OCI-M1 (cell line): Measurements from ENCODE around the gene DMKN.

ENCODE experiments used
- DNase-seq: peaks from one replicate; lab custom pipeline; 2025; lab: John Stamatoyannopoulos, UW

The DMKN gene

DNA sequence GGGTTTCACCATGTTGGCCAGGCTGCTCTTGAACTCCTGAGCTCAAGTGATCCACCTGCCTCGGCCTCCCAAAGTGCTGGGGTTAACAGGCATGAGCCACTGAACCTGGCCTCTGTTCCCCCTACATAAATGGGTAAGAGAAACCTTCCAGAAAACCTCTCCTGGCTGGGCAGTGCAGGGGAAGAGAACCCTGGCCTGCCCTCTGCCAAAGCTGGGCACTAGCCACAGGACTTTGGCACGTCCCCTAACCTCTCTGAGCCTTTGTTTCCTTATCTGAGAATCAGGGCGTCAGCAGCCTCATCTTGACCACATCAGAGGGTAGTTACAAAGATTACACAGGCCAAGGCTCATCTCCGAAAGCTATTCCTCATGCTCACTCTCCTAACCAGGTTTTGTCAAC lies 12.4 kb upstream of the DMKN start:
- no peak for DNase-seq

DNA sequence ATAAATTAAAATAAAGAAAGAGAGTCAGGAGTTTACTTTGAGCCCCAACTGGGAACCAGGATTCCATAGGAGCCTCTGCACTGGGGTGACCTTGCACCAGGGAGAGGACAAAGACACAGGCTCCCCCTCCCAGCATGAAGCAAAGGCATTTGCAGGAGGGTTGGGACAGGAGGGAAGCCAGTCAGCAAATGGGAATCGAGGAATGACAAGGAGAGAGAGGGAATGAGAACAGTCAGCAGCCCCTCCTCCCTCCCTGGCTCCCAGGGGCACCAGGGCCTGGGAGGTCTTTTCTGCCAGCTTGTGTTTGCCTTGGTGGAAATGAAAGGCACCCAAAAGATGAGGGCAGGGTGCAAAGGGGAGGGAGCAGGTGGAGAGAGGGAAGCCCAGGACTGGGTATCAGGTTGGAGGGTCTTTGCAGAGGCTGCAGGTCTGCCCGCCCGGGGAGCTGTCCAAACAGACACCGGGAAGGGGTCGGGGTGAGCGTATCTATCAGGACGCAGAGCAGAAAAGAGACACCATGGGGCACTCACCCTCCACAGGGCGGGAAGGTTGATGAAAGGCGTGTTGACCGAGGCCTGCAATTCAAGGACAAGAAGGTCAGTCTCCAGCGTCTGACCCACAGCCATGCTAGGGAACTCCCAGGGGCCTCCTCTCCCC lies 10.9 kb upstream of the DMKN start:
- DNase-seq = no peak

DNA sequence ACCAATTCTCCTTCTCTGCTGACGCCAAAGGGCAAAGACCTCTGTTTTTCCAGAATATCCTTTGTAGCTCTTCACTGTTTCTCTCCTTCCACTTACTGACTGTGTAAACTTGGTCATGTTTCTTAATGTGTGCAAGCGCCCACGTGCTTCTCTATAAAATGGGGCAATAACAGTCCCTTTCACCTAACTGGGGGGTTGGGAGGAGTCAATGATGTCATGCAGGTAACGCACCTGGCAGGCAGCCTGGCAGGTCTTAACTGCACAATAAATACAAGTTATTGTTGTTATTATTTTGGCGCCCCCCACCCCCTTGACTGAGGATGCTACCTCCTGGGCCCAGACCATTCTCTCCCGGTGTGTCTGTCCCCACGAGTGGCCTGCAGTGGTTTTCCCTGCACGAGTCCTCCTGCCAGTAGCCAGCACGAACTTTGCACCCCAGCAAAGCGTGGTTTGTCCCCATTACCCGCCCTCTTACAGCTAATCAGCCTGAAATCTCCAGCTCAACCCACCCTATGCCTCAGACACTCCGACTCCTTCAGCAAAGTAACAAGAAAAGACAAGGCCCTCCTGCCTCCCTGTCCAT lies 9.4 kb upstream of the DMKN start:
- no peak for DNase-seq

DNA sequence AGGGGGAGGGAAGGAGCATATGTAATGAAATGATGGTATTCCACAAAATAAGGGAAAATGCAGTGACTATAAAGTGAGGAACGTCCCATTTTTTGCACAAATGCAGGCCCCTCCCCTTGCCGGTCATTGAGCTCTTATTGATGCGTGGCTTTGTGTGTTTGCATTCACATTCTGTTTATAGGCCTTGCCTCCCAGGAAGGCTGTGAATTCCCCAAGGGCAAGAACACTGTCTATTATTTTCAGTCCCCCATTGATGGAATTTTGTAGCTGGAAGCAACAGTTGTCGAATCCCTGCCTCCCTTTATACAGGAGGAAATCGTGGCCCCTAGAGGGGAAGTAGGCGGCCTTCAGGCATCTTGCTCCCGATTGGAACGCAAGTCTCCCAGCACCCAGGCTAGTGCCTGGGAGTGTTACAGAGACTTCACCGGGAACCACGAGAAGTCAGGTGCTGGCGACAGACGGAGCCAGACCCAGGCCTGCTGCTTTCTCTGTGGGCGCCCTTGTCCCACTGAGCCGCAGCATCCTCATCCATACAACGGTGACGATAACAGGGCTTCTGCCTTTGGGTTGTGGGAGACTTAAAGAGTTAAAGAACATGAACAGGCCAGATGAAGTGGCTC lies 7.8 kb upstream of the DMKN start:
- DNase-seq = no peak

DNA sequence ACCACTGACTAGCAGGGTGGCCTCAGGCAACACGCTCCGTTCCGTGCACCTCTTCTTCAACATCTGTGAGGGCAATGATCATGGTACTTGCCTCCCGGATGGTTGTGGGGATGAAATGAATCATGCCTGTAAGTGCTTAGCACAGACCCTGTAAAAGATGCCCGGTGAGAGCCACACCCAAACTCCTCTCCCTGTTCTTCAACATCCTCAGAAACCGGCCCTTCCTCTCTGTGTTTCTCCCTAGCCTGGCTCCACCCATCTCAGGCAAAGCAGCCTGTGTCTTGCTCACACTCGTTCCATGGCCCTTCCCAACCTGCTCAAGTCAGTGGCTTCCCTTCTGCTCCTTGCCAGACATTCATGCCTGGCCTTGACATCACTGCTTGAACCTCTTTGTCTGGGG lies 5.8 kb upstream of the DMKN start:
- DNase-seq = no peak

DNA sequence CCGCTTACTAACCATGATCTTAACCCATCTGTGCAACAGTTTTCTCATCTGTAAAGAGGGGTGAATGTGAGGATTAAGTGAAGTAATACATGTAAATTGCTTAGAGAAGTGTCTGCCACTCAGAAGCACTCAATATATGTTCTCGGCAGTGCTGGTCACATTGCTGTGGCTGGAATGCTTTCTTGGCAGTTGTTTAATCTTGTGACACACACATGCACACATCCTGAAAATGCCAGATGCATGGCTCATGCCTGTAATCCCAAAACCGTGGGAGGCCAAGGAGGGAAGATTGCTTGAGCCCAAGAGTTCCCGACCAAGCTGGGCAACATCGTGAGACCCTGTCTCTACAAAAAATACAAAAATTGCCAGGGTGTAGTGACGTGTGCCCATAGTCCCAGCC lies 4.9 kb upstream of the DMKN start:
- DNase-seq = no peak

DNA sequence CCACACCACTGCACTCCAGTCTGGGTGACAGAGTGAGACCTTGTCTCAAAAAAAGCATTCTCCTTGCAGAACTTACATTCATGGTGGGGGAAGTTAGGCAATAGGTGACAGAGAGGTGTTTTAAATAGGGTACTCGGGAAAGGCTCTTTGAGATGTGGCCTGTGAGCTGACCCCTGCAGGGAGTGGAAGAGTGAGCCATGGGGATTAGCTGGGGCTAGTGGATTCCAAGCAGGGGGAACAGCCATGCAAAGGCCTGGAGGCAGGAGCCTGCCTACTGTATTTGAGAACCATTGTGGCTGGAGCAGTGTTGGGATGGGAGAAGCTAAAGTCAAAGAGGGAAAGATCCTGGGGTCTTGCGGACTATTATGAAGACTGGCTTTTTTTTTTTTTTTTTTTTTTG lies 3.9 kb upstream of the DMKN start:
- DNase-seq = no peak

DNA sequence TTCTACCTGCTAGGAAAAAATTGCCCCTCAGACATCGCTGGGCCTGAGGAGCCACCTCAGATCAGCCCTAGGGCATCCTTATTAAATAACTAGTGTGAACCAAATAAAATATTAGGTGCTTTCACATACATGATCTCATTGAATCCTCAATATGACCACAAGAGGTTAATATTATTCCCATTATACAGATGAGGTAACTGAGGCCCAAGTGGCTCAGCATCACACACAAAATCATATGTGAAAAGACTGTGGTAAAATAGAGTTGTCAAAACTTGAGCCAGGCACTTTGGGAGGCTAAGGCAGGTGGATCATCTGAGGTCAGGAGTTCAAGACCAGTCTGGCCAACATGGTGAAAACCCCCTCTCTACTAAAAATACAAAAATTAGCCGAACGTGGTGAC lies 2.9 kb upstream of the DMKN start:
- DNase-seq = no peak

DNA sequence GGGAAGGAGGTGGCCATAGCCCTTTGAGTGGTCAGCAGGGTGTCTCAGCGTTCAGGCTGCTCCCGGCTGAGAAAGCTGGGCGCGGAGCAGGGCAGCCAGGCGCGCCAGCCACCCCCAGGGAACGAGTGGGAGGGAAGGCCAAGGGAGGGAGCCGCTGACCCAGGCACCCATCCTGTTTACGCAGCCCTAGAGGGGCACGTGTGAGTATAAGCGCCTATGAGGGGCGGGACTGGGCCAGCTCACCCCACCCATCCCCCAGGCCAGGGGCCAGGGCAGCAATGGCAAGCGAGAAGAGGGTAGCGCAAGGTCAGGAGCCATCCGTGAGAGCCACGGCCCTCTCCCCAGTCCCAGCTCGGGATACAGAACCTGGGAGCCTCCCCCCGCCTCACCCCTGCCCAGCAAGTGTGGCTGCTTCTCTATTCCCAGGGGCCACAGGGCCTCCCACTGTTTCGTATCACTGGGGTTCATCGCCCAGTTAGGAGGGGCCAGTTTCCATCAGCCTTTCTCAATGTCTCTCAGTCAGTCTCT lies 897 bp upstream of the DMKN start:
- no peak for DNase-seq

DNA sequence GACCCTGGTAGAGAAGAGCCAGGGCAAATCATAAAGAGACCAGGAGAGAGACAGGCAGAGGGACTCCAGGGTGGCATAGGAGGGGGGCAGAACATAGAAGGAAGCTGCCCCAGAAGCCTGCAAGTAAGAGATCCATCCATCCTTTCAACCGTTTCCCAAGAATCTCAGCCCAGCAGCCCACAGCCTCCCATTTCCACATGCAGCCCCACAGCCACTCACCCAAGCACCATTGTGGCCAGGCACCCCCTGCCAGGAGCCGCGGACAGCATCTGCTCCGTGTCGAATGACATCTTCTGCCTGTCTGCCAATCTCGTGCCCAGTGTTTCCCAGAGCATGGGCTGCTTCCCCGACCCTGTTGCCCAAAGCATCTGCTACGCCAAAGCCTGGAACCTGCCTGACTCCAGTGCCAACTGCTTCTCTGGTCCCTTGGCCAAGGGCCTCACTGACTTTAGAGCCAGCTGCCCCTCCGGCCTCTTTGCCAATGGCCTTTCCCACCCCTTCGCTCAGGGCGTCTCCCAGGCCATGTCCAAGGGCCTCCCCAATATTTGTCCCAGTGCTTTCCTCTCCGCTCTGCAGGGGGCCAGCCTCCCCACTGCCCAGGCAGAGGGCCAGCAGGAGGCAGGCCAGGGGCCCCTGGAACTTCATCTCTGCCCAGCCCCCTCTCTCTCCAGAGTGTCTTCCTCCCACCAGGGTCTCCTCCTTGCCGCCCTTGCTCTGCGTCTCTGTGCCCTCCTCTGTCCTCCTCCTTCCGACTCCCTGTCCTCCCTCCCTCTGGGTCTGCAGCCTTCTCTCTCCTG lies 420 bp downstream of the DMKN start:
- no peak for DNase-seq

DNA sequence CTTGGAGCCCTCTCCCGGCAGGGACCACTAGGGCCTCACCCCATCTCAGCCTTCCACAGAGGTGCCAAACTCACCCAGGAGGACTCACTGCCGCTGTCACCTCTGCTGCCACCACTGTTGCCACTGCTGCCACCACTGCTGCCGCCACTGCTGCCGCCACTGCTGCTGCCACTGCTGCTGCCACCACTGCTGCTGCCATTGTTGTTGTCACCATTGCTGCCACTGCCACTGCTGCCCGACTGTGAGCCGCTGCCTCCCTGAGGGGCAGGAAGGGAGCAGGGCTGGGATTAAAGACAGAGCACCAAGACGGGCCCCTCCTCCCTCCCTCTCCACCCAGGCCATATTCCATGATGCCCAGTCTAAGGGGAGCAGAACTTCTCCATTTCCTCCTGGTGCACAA lies 2.1 kb downstream of the DMKN start:
- no peak for DNase-seq

DNA sequence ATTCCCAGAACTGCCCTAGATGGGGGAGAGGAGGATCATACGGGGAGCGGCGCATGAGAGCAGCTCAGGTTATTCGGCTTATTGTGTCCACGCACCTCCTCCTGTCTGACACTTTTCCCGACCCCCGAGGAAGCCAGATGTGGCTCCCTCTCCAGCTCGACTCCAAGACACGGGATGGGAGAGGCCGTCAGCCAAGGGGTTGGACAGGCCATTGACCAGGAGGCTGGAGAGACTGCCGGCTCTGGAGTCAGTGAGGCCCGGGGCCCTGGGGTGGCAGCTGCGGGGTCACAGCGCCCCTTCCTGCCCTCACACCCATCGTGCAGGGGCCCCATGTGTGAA lies 2.9 kb downstream of the DMKN start:
- no peak for DNase-seq

DNA sequence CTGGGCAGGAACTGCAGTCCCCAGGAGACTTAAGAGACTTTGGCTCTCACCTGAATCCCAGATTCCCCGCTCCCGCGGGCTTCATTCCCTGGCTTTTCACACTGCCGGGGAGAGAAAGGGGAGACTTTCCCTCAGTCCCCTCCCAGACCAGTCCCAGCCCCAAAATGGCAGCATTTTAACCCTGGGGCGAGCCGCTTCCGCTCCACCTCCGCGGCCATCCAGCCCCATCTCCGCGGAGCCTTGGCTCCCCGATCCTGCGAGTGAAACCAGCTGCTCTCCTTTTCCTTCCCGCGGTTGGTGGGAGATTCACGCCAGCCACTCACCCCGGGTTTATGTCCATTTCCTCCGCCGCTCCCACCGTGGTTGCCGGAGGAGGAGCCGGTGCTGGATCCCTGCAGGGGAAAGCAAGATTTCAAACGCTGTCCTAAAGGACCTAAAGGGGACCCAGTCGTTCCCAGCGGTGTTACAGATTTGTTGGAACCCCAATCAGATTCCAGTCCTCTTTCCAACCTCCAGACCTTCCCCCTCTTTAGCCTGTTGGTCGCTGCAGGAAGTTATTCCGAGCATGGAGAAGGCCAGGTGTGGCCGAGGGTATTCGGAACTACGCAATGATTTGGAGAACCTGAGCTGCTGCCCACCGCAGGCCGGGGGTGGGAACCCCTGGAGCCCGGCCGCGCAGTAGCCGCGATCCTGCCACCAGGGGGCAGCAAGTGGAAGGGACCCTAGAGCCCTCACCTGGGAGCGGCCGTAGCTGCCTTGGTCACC lies 3.4 kb downstream of the DMKN start:
- DNase-seq = peak; percentile 78

DNA sequence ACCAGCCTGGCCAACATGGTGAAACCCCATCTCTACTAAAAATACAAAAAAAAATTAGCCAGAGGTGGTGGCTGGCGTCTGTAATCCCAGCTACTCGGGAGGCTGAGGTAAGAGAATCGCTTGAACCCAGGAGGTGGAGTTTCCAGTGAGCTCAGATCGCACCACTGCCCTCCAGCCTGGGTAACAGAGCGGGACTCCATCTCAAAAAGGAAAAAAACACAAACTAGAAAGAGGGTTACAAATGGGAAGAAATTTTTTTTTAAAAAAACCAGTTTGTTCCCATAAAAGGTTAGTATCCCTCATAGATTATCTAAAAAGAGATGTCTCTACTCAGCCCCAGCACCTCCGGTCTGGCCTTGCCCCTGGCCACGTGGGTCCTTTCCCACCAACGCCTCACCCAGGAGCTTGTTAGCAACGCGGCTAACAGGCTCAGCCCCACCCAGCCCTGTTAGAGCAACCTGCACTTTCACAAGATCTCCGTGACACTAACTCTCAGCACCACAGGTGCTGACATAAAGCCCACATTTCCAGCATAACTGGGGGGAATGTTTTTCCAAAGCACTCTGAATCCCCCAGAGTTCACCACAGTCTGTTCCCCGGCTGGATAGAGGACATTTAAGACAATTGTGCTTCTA lies 4.3 kb downstream of the DMKN start:
- peak; percentile 3 for DNase-seq

DNA sequence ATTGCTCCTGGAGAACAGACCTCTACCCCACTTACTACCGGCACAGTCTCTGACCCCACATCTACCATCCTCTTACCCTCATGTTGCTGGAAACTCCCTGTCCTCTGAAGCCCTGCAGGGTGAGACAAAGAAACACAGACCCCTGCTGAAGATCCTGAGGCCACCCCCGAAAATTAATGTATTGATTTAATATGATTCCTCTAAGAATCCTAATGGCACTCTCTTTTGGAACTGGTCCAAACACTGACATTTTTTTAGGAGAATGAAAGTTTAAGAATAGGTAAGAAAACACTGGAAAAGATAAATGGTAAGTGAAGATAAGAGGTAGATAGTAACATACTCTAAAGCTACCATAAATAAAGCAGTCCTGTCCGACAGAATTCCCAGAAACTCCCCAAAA lies 5.3 kb downstream of the DMKN start:
- no peak for DNase-seq

DNA sequence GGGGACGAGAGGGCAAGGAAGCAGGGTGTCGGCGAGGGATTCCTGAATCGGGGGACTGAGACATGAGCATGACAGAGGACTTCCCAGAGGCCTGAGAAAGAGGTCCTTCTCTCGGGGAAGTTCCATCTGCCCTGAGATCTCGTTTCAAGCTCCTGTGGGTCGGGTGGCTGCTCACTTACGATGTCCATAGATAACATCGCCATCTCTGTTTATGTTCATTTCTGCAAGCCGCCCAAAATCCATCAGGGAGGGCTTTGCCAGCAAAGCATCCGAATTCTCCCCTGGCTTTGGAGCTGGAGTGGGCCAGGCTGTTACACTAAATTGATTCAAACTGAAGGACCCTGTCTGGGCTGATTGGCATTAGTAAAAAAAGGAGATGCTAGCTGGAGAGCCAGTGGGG lies 5.9 kb downstream of the DMKN start:
- no peak for DNase-seq

DNA sequence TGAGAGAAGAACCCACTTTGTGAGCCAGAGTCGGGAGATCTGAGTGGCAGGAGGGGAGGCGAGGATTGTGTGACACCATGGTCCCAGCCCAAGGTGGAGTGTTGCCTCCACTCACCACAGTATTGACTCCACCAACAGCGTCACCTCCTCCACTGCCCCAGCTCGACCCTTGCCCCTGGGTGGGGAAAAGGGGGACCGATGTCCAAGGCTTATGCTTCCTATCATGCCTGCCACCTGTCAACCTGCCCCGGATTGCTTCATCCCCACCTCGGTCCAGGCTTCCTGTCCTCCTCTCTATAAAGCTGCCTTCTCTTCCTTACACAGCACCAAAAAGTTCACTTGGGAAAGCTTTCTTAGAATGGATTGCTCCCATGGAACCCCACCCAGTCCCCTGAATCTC lies 7.4 kb downstream of the DMKN start:
- DNase-seq = no peak

DNA sequence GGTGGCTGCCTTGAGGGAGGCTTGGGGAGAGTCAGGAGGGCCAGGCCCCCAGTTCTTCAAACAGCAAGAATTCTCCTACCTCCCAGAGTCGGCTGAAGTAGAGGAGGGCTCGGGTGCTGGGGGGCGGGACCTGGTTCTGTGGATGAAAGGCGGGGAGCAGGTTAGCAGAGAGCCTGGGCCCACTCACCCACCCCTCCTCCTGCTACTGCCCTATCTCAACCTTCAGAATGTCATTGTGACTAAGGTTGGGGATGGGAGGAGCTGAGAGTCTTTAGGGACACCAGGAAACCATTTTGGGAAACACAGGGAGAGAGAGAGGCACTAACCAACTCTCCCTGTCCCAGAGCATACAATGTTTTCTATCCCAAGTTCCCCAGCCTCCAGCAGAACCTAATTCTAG lies 10.7 kb downstream of the DMKN start:
- DNase-seq = no peak

DNA sequence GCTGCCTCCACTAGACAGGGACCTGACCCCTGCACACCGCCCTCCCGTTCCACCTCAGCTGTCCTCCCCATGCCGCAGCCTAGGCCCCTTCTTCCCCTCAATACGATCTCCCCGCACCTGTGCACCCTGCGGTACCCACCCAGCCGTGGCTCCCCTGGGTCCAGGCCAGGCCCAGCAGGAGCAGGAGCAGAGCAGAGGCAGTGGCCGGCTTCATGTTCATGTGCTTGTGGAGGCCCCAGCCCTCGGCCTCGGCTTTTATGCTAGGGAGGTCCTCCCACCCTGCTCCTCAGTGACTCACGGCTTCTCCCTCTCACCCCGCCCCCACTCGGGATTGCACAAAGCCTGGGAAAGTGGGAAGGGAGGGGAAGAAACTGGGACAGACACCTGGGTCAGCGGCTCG lies 11.8 kb downstream of the DMKN start:
- DNase-seq = no peak

DNA sequence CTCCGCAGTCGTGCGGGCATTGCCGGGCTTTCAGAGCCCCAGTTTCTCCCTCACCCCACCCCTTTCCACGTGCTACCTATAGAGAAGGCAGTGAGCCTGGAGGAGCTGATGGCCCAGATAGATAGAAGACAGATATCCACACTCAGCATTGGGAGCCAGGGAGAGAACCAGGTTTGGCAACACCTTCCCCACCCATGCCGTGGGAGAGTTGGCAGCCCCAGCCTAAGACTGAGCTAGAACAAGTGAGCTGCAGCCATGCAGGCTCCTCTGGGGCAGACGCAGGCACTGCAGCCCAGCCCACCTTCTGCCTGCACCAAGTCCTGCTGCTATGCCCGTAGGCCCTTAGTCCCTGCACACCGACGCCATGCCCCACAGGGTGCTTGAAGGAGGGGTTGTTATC lies 12.8 kb downstream of the DMKN start:
- no peak for DNase-seq

DNA sequence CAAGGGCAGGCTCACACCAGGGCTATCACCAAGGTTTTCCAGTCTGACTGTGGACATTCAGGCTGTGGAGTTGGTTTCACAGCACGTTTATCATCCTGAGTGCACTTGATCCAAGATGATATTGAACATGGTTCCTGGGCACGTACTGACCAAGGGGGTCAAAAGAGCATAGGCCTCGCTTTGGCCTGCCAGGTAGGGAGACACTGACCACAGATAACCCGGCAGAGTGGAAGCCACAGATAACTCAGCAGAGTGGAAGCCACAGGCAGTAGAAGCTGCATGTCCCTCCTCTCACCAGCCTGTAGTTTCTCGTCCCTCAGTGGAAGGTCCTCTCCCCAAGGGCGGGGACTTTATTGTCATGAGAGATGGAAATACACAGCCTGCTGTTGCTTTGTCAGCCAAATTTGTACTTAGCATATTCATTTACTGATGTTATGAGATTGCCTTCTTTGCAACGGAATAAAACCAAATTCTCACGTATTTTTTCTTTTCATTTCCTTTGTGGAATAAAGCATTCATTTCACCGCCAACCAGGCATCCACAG lies 14.4 kb downstream of the DMKN start:
- DNase-seq = peak; percentile 21
